ENCODE results near the gene MARK4. TPM values are rescaled to one million over a fixed set of nuclear protein-coding genes. Genes with fewer than 3 reads are reported as not detected.

Gene MARK4
- polyA plus RNA-seq, 1 donor = 17.6 TPM

- no CpG with 5 or more reads among the region's 25 CpGs for WGBS (ENCODE audit: insufficient coverage, low lambda C conversion rate)
These were observed 12.5 kb upstream of the MARK4 start for GRCh38 chr19:45238556-45238955.

GRCh38 chr19:45243144-45243732 is 7.8 kb upstream of the MARK4 start:
- no peak overlapping the region for H3K4me3 ChIP-seq (ENCODE audit: low read length)
- H3K27me3 ChIP-seq (ENCODE audit: control insufficient read depth, insufficient read depth, low read length) = peaks cover 3% of the 10 kb centered on the region
- H3K27ac ChIP-seq (ENCODE audit: low read length) = no peak overlapping the region
- no peaks in the 10 kb centered on the region for H3K36me3 ChIP-seq (ENCODE audit: control insufficient read depth, insufficient read depth, low read length)
- no peaks in the 10 kb centered on the region for H3K9me3 ChIP-seq (ENCODE audit: control insufficient read depth, low read depth, low read length)
- H3K4me1 ChIP-seq (ENCODE audit: control insufficient read depth, insufficient read depth, low read length) = no peaks in the 10 kb centered on the region
- no peak for DNase-seq
- 96% methylated on average over 3 of the region's 13 CpGs for WGBS (ENCODE audit: insufficient coverage, low lambda C conversion rate)

More at GRCh38 chr19:45238556-45238955, 12.5 kb upstream of the MARK4 start:
- Histone ChIP-seq H3K36me3 (ENCODE audit: control insufficient read depth, insufficient read depth, low read length) (no peaks in the 10 kb centered on the region), H3K9me3 (ENCODE audit: control insufficient read depth, low read depth, low read length) (no peaks in the 10 kb centered on the region), H3K4me3 (ENCODE audit: low read length) (no peak overlapping the region), H3K27me3 (ENCODE audit: control insufficient read depth, insufficient read depth, low read length) (peaks cover 40% of the 10 kb centered on the region), H3K27ac (ENCODE audit: low read length) (no peak overlapping the region), H3K4me1 (ENCODE audit: control insufficient read depth, insufficient read depth, low read length) (no peaks in the 10 kb centered on the region)
- DNase-seq = no peak

- no peaks in the 10 kb centered on the region for H3K36me3 ChIP-seq (ENCODE audit: control insufficient read depth, insufficient read depth, low read length)
- no peak overlapping the region for H3K4me3 ChIP-seq (ENCODE audit: low read length)
- 87% methylated on average over 6 of the region's 15 CpGs for WGBS (ENCODE audit: insufficient coverage, low lambda C conversion rate)
- no peaks in the 10 kb centered on the region for H3K9me3 ChIP-seq (ENCODE audit: control insufficient read depth, low read depth, low read length)
- no peak for DNase-seq
- H3K4me1 ChIP-seq (ENCODE audit: control insufficient read depth, insufficient read depth, low read length) = no peaks in the 10 kb centered on the region
- no peaks in the 10 kb centered on the region for H3K27me3 ChIP-seq (ENCODE audit: control insufficient read depth, insufficient read depth, low read length)
- no peak overlapping the region for H3K27ac ChIP-seq (ENCODE audit: low read length)
These were observed 6.8 kb upstream of the MARK4 start for GRCh38 chr19:45244133-45244794.

- Histone ChIP-seq H3K9me3 (ENCODE audit: control insufficient read depth, low read depth, low read length) (no peaks in the 10 kb centered on the region), H3K4me1 (ENCODE audit: control insufficient read depth, insufficient read depth, low read length) (peaks cover 3% of the 10 kb centered on the region), H3K27me3 (ENCODE audit: control insufficient read depth, insufficient read depth, low read length) (peaks cover 3% of the 10 kb centered on the region), H3K4me3 (ENCODE audit: low read length) (no peak within 1 kb of the TSS), H3K27ac (ENCODE audit: low read length) (no peak within 1 kb of the TSS), H3K36me3 (ENCODE audit: control insufficient read depth, insufficient read depth, low read length) (no peaks in the 10 kb centered on the region)
- no CpG with 5 or more reads among the region's 17 CpGs for WGBS (ENCODE audit: insufficient coverage, low lambda C conversion rate)
- DNase-seq = peak in 1 of 2 donors; percentile 21
These were observed 5.7 kb upstream of the MARK4 start, which contains the start of gene EXOC3L2 for GRCh38 chr19:45245334-45245787. EXOC3L2 (minus strand) TSS chr19:45245407; CDS start chr19:45239045, 6,362 bp downstream.

GRCh38 chr19:45245826-45246225 is 5.2 kb upstream of the MARK4 start:
- H3K36me3 ChIP-seq (ENCODE audit: control insufficient read depth, insufficient read depth, low read length) = no peaks in the 10 kb centered on the region
- H3K9me3 ChIP-seq (ENCODE audit: control insufficient read depth, low read depth, low read length) = no peaks in the 10 kb centered on the region
- H3K4me1 ChIP-seq (ENCODE audit: control insufficient read depth, insufficient read depth, low read length) = peaks cover 6% of the 10 kb centered on the region
- H3K4me3 ChIP-seq (ENCODE audit: low read length) = no peak overlapping the region
- H3K27ac ChIP-seq (ENCODE audit: low read length) = no peak overlapping the region
- WGBS (ENCODE audit: insufficient coverage, low lambda C conversion rate) = 86% methylated on average over 2 of the region's 4 CpGs
- DNase-seq = no peak
- peaks cover 3% of the 10 kb centered on the region for H3K27me3 ChIP-seq (ENCODE audit: control insufficient read depth, insufficient read depth, low read length)

- Histone ChIP-seq H3K4me3 (ENCODE audit: low read length) (no peak overlapping the region), H3K27me3 (ENCODE audit: control insufficient read depth, insufficient read depth, low read length) (peaks cover 3% of the 10 kb centered on the region), H3K4me1 (ENCODE audit: control insufficient read depth, insufficient read depth, low read length) (peaks cover 6% of the 10 kb centered on the region), H3K27ac (ENCODE audit: low read length) (no peak overlapping the region), H3K36me3 (ENCODE audit: control insufficient read depth, insufficient read depth, low read length) (no peaks in the 10 kb centered on the region), H3K9me3 (ENCODE audit: control insufficient read depth, low read depth, low read length) (no peaks in the 10 kb centered on the region)
- WGBS (ENCODE audit: insufficient coverage, low lambda C conversion rate) = 100% methylated on average over 1 of the region's 8 CpGs
- DNase-seq = no peak
These were observed 3.9 kb upstream of the MARK4 start for GRCh38 chr19:45247136-45247535.

- H3K36me3 ChIP-seq (ENCODE audit: control insufficient read depth, insufficient read depth, low read length) = no peaks in the 10 kb centered on the region
- no peaks in the 10 kb centered on the region for H3K9me3 ChIP-seq (ENCODE audit: control insufficient read depth, low read depth, low read length)
- DNase-seq = no peak
- peaks cover 3% of the 10 kb centered on the region for H3K27me3 ChIP-seq (ENCODE audit: control insufficient read depth, insufficient read depth, low read length)
- peaks cover 6% of the 10 kb centered on the region for H3K4me1 ChIP-seq (ENCODE audit: control insufficient read depth, insufficient read depth, low read length)
- no peak overlapping the region for H3K27ac ChIP-seq (ENCODE audit: low read length)
- no peak overlapping the region for H3K4me3 ChIP-seq (ENCODE audit: low read length)
- WGBS (ENCODE audit: insufficient coverage, low lambda C conversion rate) = 80% methylated on average over 1 of the region's 11 CpGs
These were observed 1.6 kb upstream of the MARK4 start for GRCh38 chr19:45249261-45250033.

GRCh38 chr19:45250216-45250831 is 747 bp upstream of the MARK4 start:
- DNase-seq = no peak
- Histone ChIP-seq H3K27me3 (ENCODE audit: control insufficient read depth, insufficient read depth, low read length) (peaks cover 3% of the 10 kb centered on the region), H3K27ac (ENCODE audit: low read length) (no peak overlapping the region), H3K4me1 (ENCODE audit: control insufficient read depth, insufficient read depth, low read length) (peaks cover 6% of the 10 kb centered on the region), H3K9me3 (ENCODE audit: control insufficient read depth, low read depth, low read length) (no peaks in the 10 kb centered on the region), H3K4me3 (ENCODE audit: low read length) (peak overlapping the region; percentile 68), H3K36me3 (ENCODE audit: control insufficient read depth, insufficient read depth, low read length) (no peaks in the 10 kb centered on the region)
- WGBS (ENCODE audit: insufficient coverage, low lambda C conversion rate) = no CpG with 5 or more reads among the region's 14 CpGs

- 20% methylated on average over 1 of the region's 57 CpGs for WGBS (ENCODE audit: insufficient coverage, low lambda C conversion rate)
- Histone ChIP-seq H3K4me1 (ENCODE audit: control insufficient read depth, insufficient read depth, low read length) (peaks cover 6% of the 10 kb centered on the region), H3K27me3 (ENCODE audit: control insufficient read depth, insufficient read depth, low read length) (peaks cover 3% of the 10 kb centered on the region), H3K36me3 (ENCODE audit: control insufficient read depth, insufficient read depth, low read length) (no peaks in the 10 kb centered on the region), H3K9me3 (ENCODE audit: control insufficient read depth, low read depth, low read length) (no peaks in the 10 kb centered on the region), H3K27ac (ENCODE audit: low read length) (no peak overlapping the region), H3K4me3 (ENCODE audit: low read length) (peak overlapping the region; percentile 81)
- DNase-seq = peak; percentile 14 to 34
These were observed 632 bp downstream of the MARK4 start for GRCh38 chr19:45251452-45252354.

Data from large intestine (tissue), 3 donors.